Endodermal cell (in vitro differentiated cells): ENCODE data around the gene PITPNM3. TPM values are rescaled to one million over a fixed set of nuclear protein-coding genes. Genes with fewer than 3 reads are reported as not detected.

Source experiments
- DNase-seq: peaks from one replicate; pipeline ENCODE4 v3.0.0-alpha.2; 2017
- H3K27ac ChIP-seq: 2 replicates; pipeline ENCODE4 v1.5.1; 2013; ENCODE audit warnings: mild to moderate bottlenecking, low read depth, low read length, moderate library complexity
- H3K27me3 ChIP-seq: 2 replicates; pipeline ENCODE4 v1.6.1; 2013; ENCODE audit warnings: mild to moderate bottlenecking, low read length, moderate library complexity; ENCODE audit not compliant: insufficient read depth, control insufficient read depth, poor library complexity, severe bottlenecking
- H3K36me3 ChIP-seq: 2 replicates; pipeline ENCODE4 v1.7.0; 2013; ENCODE audit warnings: mild to moderate bottlenecking, low read length, moderate library complexity; ENCODE audit not compliant: control insufficient read depth, insufficient read depth
- H3K4me1 ChIP-seq: one replicate; pipeline ENCODE4 v1.7.0; 2013; ENCODE audit warnings: low read length; ENCODE audit not compliant: control insufficient read depth, insufficient read depth
- H3K4me3 ChIP-seq: 2 replicates; pipeline ENCODE4 v1.5.1; 2013; ENCODE audit warnings: mild to moderate bottlenecking, low read length, moderate library complexity
- H3K9ac ChIP-seq: 2 replicates; pipeline ENCODE4 v1.6.1; 2013; ENCODE audit warnings: mild to moderate bottlenecking, low read length, moderate library complexity; ENCODE audit not compliant: poor library complexity, severe bottlenecking; ENCODE audit errors: extremely low read depth
- H3K9me3 ChIP-seq: 2 replicates; pipeline ENCODE4 v1.6.1; 2013; ENCODE audit warnings: mild to moderate bottlenecking, low read length, moderate library complexity; ENCODE audit not compliant: control insufficient read depth
- H3K27ac Mint-ChIP-seq: 2 replicates; pipeline ENCODE4 v1.8.0; 2020; ENCODE audit warnings: mixed read lengths
- H3K27me3 Mint-ChIP-seq: 2 replicates; pipeline ENCODE4 v1.8.0; 2021; ENCODE audit warnings: mild to moderate bottlenecking, mixed read lengths; ENCODE audit not compliant: insufficient read depth
- H3K36me3 Mint-ChIP-seq: 2 replicates; pipeline ENCODE4 v1.8.0; 2020; ENCODE audit warnings: low read depth, mixed read lengths
- H3K4me1 Mint-ChIP-seq: 2 replicates; pipeline ENCODE4 v1.8.0; 2020; ENCODE audit warnings: mixed read lengths
- H3K4me3 Mint-ChIP-seq: 2 replicates; pipeline ENCODE4 v1.8.0; 2020; ENCODE audit warnings: mild to moderate bottlenecking, moderate library complexity, mixed read lengths
- H3K9me3 Mint-ChIP-seq: 2 replicates; pipeline ENCODE4 v1.8.0; 2020; ENCODE audit warnings: mild to moderate bottlenecking, mixed read lengths
- WGBS, 2 experiments: methylation state at CpG; one replicate each; pipeline versions ENCODE4 v1.1.5 to v1.1.7; 2013; ENCODE audit warnings: missing lambda C conversion rate in 2 of 2, mixed read lengths in 1 of 2; ENCODE audit not compliant: insufficient coverage in 1 of 2, insufficient read length in 1 of 2; 5-methylcytosine and 5-hydroxymethylcytosine counted together
- total RNA-seq, 2 donors: library from RNA; stranded (reverse); fragmentation: NEBNext Ultra II Directional in 1 of 2; extraction: Animal tissue kit (Norgen Biotek cat#: 25700) in 1 of 2; gene quantifications; 2 replicates in 1 of 2; 3 replicates in 1 of 2; pipeline ENCODE4 v1.2.1, GENCODE V29; 2021
- TF ChIP-seq, protein P1 (sequence below): fragments of 200-600 bp; sonication (generic); conservative IDR thresholded peaks from 2 replicates; pipeline ENCODE4 v1.5.0; 2021; ENCODE audit warnings: antibody characterized with exemption, mild to moderate bottlenecking

PITPNM3 gene
- total RNA-seq, 2 donors from 2014 or later, result 1.8 to 2.7 TPM

DNA sequence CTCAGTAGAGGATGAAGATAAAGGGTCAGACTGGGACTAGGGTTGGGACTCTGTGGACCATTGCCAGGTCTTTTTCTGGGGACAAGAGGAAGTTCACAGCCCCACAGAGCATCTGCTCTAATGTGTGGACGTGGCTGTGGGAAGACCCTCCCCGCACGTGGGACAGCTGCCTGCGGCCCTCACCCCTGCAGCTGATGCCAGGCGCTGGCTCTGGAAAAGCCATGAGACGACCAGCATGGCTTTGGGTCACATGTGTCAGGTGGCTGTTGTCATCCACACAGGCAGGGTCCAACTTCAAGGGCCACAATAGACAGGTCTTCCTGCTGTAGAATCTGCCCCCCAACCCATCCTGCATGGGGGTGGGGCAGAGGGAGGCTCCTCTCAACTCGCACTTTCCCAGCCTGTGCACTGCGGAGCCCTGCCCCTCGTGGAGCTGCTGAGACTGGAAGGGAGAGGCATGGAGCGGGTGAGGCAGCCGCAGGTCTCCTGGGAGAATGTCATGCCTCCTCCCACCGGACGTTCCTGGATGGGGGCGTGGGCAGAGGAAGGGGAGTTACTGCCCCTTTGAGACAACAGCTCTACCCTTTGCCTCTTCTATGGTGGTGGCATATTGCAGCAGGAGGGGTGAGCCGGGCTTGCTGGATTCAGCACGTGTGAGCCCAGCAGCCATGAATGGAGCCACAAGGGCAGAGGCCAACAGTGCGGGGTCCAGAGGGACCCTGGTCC lies 58.7 kb downstream of the PITPNM3 start:
- no peaks in the 10 kb centered on the region for H3K4me1 ChIP-seq
- DNase-seq, result peak; percentile 84
- no peak overlapping the region for H3K4me3 ChIP-seq
- H3K27ac ChIP-seq, result no peak overlapping the region
- Mint-ChIP-seq H3K27me3 (peaks cover 13% of the 10 kb centered on the region), H3K4me1 (peaks cover 23% of the 10 kb centered on the region), H3K27ac (no peak overlapping the region), H3K9me3 (no peaks in the 10 kb centered on the region), H3K4me3 (no peak overlapping the region), H3K36me3 (no peaks in the 10 kb centered on the region)
- H3K9ac ChIP-seq, result no peak overlapping the region
- no peaks in the 10 kb centered on the region for H3K9me3 ChIP-seq
- WGBS, 2 experiments, result 62 to 72% methylated on average over 12 to 17 of the region's 17 CpGs
- TF ChIP-seq, protein P1, sequence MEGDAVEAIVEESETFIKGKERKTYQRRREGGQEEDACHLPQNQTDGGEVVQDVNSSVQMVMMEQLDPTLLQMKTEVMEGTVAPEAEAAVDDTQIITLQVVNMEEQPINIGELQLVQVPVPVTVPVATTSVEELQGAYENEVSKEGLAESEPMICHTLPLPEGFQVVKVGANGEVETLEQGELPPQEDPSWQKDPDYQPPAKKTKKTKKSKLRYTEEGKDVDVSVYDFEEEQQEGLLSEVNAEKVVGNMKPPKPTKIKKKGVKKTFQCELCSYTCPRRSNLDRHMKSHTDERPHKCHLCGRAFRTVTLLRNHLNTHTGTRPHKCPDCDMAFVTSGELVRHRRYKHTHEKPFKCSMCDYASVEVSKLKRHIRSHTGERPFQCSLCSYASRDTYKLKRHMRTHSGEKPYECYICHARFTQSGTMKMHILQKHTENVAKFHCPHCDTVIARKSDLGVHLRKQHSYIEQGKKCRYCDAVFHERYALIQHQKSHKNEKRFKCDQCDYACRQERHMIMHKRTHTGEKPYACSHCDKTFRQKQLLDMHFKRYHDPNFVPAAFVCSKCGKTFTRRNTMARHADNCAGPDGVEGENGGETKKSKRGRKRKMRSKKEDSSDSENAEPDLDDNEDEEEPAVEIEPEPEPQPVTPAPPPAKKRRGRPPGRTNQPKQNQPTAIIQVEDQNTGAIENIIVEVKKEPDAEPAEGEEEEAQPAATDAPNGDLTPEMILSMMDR, result no peak
- no peaks in the 10 kb centered on the region for H3K27me3 ChIP-seq
- H3K36me3 ChIP-seq, result no peaks in the 10 kb centered on the region

DNA sequence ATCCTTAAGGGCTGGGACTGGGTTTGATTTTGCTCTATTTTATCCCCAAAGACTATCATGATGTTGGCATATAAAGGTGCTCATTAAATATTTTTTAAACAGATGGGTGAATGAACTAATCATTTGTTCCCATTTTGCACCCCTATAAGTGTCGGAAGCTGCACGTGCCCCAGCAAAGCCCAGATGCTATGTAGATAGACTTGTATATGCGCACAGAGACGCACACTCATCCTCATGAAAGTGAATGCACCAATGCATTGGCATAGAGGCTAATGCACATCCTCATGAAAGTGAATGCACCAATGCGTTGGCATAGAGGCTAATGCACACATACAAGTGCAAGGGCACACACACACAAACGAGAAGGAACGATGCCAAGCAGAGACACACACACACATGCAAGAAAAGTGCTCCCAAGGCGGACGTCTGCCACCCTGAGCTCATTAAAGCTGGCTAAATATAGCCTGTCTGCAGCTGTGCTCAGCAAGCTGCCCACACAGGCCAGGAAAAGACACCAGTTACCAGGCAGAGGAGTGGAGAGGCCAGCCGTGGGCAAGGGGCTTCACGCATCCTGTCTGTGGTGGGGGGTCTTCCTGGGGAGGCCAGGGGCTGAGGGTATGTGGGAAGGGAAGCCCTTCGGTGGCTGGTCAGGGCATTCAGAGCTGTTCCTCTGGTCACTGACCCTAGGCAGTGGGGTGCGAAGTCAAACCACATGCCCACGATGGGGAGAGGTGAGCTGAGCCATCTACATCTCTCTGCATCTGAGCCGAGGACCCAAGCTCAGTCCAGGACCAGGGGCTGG lies 59.5 kb downstream of the PITPNM3 start:
- H3K9me3 ChIP-seq, result no peaks in the 10 kb centered on the region
- H3K4me1 ChIP-seq, result no peaks in the 10 kb centered on the region
- H3K27ac ChIP-seq, result no peak overlapping the region
- Mint-ChIP-seq H3K27me3 (peaks cover 13% of the 10 kb centered on the region), H3K4me3 (peak overlapping the region; percentile 52), H3K4me1 (peaks cover 23% of the 10 kb centered on the region), H3K36me3 (no peaks in the 10 kb centered on the region), H3K9me3 (no peaks in the 10 kb centered on the region), H3K27ac (no peak overlapping the region)
- 88 to 95% methylated on average over 12 to 15 of the region's 15 CpGs for WGBS, 2 experiments
- no peak overlapping the region for H3K9ac ChIP-seq
- H3K4me3 ChIP-seq, result no peak overlapping the region
- peak; percentile 59 for DNase-seq
- no peaks in the 10 kb centered on the region for H3K27me3 ChIP-seq
- TF ChIP-seq, protein P1, result no peak
- H3K36me3 ChIP-seq, result no peaks in the 10 kb centered on the region

DNA sequence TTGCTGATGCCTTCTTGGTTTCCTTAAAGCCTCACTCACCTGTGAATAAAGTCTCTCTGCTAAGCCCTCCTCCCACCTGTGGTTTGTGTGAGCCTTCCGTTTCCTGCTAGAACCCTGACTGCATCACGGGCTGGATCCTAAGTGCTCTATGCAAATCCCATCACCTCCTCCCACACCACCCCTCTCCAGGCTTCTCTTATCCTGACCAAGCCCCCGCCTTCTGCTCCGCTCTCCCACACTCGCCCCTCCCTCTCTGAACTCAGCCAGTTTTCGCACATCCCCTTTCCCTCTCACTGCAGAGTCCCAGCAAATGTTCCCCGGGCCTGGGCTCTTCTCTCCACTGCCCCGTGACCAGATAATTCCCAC lies 60.3 kb downstream of the PITPNM3 start:
- Histone ChIP-seq H3K9ac (no peak overlapping the region), H3K4me3 (peak overlapping the region; percentile 15), H3K27ac (no peak overlapping the region), H3K27me3 (no peaks in the 10 kb centered on the region), H3K9me3 (no peaks in the 10 kb centered on the region), H3K4me1 (no peaks in the 10 kb centered on the region), H3K36me3 (no peaks in the 10 kb centered on the region)
- 17 to 25% methylated on average over 8 of the region's 8 CpGs for WGBS, 2 experiments
- peak; percentile 97 for DNase-seq
- Mint-ChIP-seq H3K9me3 (no peaks in the 10 kb centered on the region), H3K27ac (peak overlapping the region; percentile 83), H3K4me3 (peak overlapping the region; percentile 52), H3K4me1 (peaks cover 23% of the 10 kb centered on the region), H3K36me3 (no peaks in the 10 kb centered on the region), H3K27me3 (peaks cover 13% of the 10 kb centered on the region)
- TF ChIP-seq, protein P1, result peak; percentile 7
